CD14-positive monocyte (primary cell): ENCODE results near the gene FAM162B. TPM values are rescaled to one million over a fixed set of nuclear protein-coding genes. Genes with fewer than 3 reads are reported as not detected.

Experiments
- DNase-seq, 3 donors: peaks; one replicate each; pipeline ENCODE4 v3.0.0-alpha.2; 2011 to 2022
- H2AFZ ChIP-seq: 2 replicates; pipeline ENCODE4 v1.6.0; 2012; ENCODE audit warnings: mild to moderate bottlenecking, low read depth, low read length, inconsistent platforms; ENCODE audit not compliant: insufficient read depth, poor library complexity, severe bottlenecking
- H3K27ac ChIP-seq, 2 donors: 1 replicate in 1 of 2; 2 replicates in 1 of 2; pipeline ENCODE4 v1.5.1; 2012 to 2013; ENCODE audit warnings: low read length in 2 of 2, control low read depth in 1 of 2, inconsistent platforms in 1 of 2, low read depth in 1 of 2, mild to moderate bottlenecking in 1 of 2
- H3K27me3 ChIP-seq, 2 donors: one replicate each; pipeline versions ENCODE4 v1.6.0 to v1.6.1; 2011 to 2013; ENCODE audit warnings: low read length in 2 of 2; ENCODE audit not compliant: control insufficient read depth in 2 of 2, insufficient read depth in 2 of 2
- H3K36me3 ChIP-seq, 2 donors: replicated peaks in 1 of 2; 1 replicate in 1 of 2; 2 replicates in 1 of 2; pipeline versions ENCODE4 v1.5.1 to v1.6.1; 2012 to 2013; ENCODE audit warnings: low read length in 2 of 2, control low read depth in 1 of 2, inconsistent platforms in 1 of 2, mild to moderate bottlenecking in 1 of 2; ENCODE audit not compliant: insufficient read depth in 2 of 2, control insufficient read depth in 1 of 2
- H3K4me1 ChIP-seq, 2 donors: 1 replicate in 1 of 2; 2 replicates in 1 of 2; pipeline versions ENCODE4 v1.5.1 to v1.6.1; 2012 to 2013; ENCODE audit warnings: low read length in 2 of 2, control low read depth in 1 of 2, inconsistent platforms in 1 of 2, mild to moderate bottlenecking in 1 of 2, moderate library complexity in 1 of 2; ENCODE audit not compliant: insufficient read depth in 2 of 2, control insufficient read depth in 1 of 2
- H3K4me2 ChIP-seq: replicated peaks from 2 replicates; pipeline ENCODE3; 2012; ENCODE audit warnings: low read length, moderate library complexity, mild to moderate bottlenecking; ENCODE audit not compliant: poor library complexity, severe bottlenecking; ENCODE audit errors: extremely low read depth
- H3K4me3 ChIP-seq, 3 experiments: fragments of 200-600 bp in 1 of 3; sonication (generic) in 1 of 3; replicated peaks in 1 of 3; 1 replicate in 2 of 3; 2 replicates in 1 of 3; pipeline ENCODE4 v1.5.1; 2011 to 2013; ENCODE audit warnings: low read length in 3 of 3, mild to moderate bottlenecking in 3 of 3, control low read depth in 2 of 3, low read depth in 2 of 3, inconsistent platforms in 1 of 3, moderate library complexity in 1 of 3
- H3K79me2 ChIP-seq: 2 replicates; pipeline ENCODE4 v1.6.0; 2012; ENCODE audit warnings: mild to moderate bottlenecking, control low read depth, inconsistent platforms, low read length, moderate library complexity; ENCODE audit not compliant: insufficient read depth
- H3K9ac ChIP-seq: 2 replicates; pipeline ENCODE4 v1.6.0; 2017; ENCODE audit warnings: low read length, mild to moderate bottlenecking; ENCODE audit not compliant: insufficient read depth, poor library complexity, severe bottlenecking
- H3K9me3 ChIP-seq, 2 donors: replicated peaks in 1 of 2; 1 replicate in 1 of 2; 2 replicates in 1 of 2; pipeline versions ENCODE4 v1.5.1 to v1.6.1; 2012 to 2013; ENCODE audit warnings: low read length in 2 of 2, control low read depth in 1 of 2; ENCODE audit not compliant: control insufficient read depth in 1 of 2, insufficient read depth in 1 of 2
- H4K20me1 ChIP-seq: 2 replicates; pipeline ENCODE4 v1.6.0; 2012; ENCODE audit warnings: mild to moderate bottlenecking, low read length, control low read depth, moderate library complexity; ENCODE audit not compliant: insufficient read depth
- H3K27ac Mint-ChIP-seq, 7 donors: one replicate each; pipeline ENCODE4 v1.8.0; 2020; ENCODE audit warnings: mild to moderate bottlenecking in 7 of 7, mixed read lengths in 7 of 7, moderate library complexity in 6 of 7, inconsistent platforms in 2 of 7
- H3K27me3 Mint-ChIP-seq, 3 donors: one replicate each; pipeline ENCODE4 v1.8.0; 2021 to 2022; ENCODE audit warnings: low read depth in 3 of 3, mild to moderate bottlenecking in 3 of 3, mixed read lengths in 3 of 3, moderate library complexity in 3 of 3, inconsistent platforms in 1 of 3
- H3K36me3 Mint-ChIP-seq, 2 donors: one replicate each; pipeline ENCODE4 v1.8.0; 2020; ENCODE audit warnings: mixed read lengths in 2 of 2, inconsistent platforms in 1 of 2, mild to moderate bottlenecking in 1 of 2
- H3K4me1 Mint-ChIP-seq: one replicate; pipeline ENCODE4 v1.8.0; 2020; ENCODE audit warnings: mild to moderate bottlenecking, mixed read lengths
- H3K4me3 Mint-ChIP-seq, 2 donors: one replicate each; pipeline ENCODE4 v1.8.0; 2020; ENCODE audit warnings: mild to moderate bottlenecking in 2 of 2, mixed read lengths in 2 of 2, moderate library complexity in 1 of 2
- H3K9me3 Mint-ChIP-seq, 7 donors: one replicate each; pipeline ENCODE4 v1.8.0; 2020 to 2022; ENCODE audit warnings: mixed read lengths in 7 of 7, mild to moderate bottlenecking in 6 of 7, moderate library complexity in 6 of 7, inconsistent platforms in 2 of 7
- CTCF ChIP-seq: fragments of 200-600 bp; IDR thresholded peaks from one replicate; pipeline ENCODE4 v1.8.0; 2022; ENCODE audit warnings: antibody characterized with exemption, mild to moderate bottlenecking
- WGBS: methylation state at CpG from one replicate; pipeline ENCODE4 v1.1.5; 2013; ENCODE audit warnings: missing lambda C conversion rate; ENCODE audit not compliant: insufficient coverage; 5-methylcytosine and 5-hydroxymethylcytosine counted together
- intact Hi-C, 2 donors: fragments of 100-400 bp; cut with micrococcal nuclease; formaldehyde crosslinking; loops; one replicate each; pipeline versions ENCODE4 v1.15.0 to v1.15.1; 2023
- polyA plus RNA-seq, 3 donors: library from polyadenylated mRNA; depleted of rRNA in 1 of 3; unstranded in 2 of 3; stranded (reverse) in 1 of 3; fragments of 300-500 nt in 2 of 3; fragments of >200 nt in 1 of 3; fragmentation: Illumina TruSeq in 2 of 3; gene quantifications; 1 replicate in 2 of 3; 2 replicates in 1 of 3; pipeline ENCODE4 v1.2.3, GENCODE V29; 2012 to 2021

The FAM162B gene
- polyA plus RNA-seq, 3 donors = not detected

GRCh38 chr6:116767715-116768114 lies 2.2 kb upstream of the FAM162B start:
- no peak overlapping the region for H3K4me3 ChIP-seq
- H3K79me2 ChIP-seq = no peaks in the 10 kb centered on the region
- no peak overlapping the region for H3K27ac Mint-ChIP-seq
- H3K36me3 ChIP-seq = no peaks in the 10 kb centered on the region
- peaks cover 40 to 53% (median 52%) of the 10 kb centered on the region in 3 donors for H3K27me3 Mint-ChIP-seq
- no peak for DNase-seq
- no peak overlapping the region for H2AFZ ChIP-seq
- peaks cover 0 to 11% (median 7%) of the 10 kb centered on the region in 7 donors for H3K9me3 Mint-ChIP-seq
- peaks cover 0 to 7% of the 10 kb centered on the region in 2 donors for H3K36me3 Mint-ChIP-seq
- no peaks in the 10 kb centered on the region for H4K20me1 ChIP-seq
- H3K27me3 ChIP-seq = peaks cover 42 to 51% of the 10 kb centered on the region in 2 donors
- no peak for TF ChIP-seq CTCF
- no peak overlapping the region for H3K4me3 Mint-ChIP-seq
- peaks cover 0 to 27% of the 10 kb centered on the region in 2 donors for H3K9me3 ChIP-seq
- no CpG with 5 or more reads among the region's 2 CpGs for WGBS
- H3K27ac ChIP-seq = no peak overlapping the region
- intact Hi-C loops = no loop called here
- H3K4me1 ChIP-seq = peaks cover 6 to 8% of the 10 kb centered on the region in 2 donors
- H3K4me2 ChIP-seq = no peak overlapping the region
- H3K4me1 Mint-ChIP-seq = peaks cover 12% of the 10 kb centered on the region
- no peak overlapping the region for H3K9ac ChIP-seq

- H3K79me2 ChIP-seq = no peaks in the 10 kb centered on the region
- Mint-ChIP-seq H3K9me3 (peaks cover 0 to 11% (median 7%) of the 10 kb centered on the region in 7 donors), H3K27ac (peak overlapping the region in 1 of 7 donors; percentile 0), H3K27me3 (peaks cover 44 to 60% (median 55%) of the 10 kb centered on the region in 3 donors), H3K36me3 (peaks cover 0 to 7% of the 10 kb centered on the region in 2 donors), H3K4me1 (peaks cover 12% of the 10 kb centered on the region), H3K4me3 (peak overlapping the region in 1 of 2 donors; percentile 86)
- H3K27me3 ChIP-seq = peaks cover 46 to 62% of the 10 kb centered on the region in 2 donors
- H2AFZ ChIP-seq = no peak overlapping the region
- TF ChIP-seq CTCF = no peak
- no peaks in the 10 kb centered on the region for H4K20me1 ChIP-seq
- no peak for DNase-seq
- H3K27ac ChIP-seq = no peak overlapping the region
- H3K4me1 ChIP-seq = peaks cover 6 to 8% of the 10 kb centered on the region in 2 donors
- intact Hi-C loops = no loop called here
- H3K9ac ChIP-seq = no peak overlapping the region
- 67% methylated on average over 1 of the region's 5 CpGs for WGBS
- no peaks in the 10 kb centered on the region for H3K36me3 ChIP-seq
- H3K9me3 ChIP-seq = peaks cover 0 to 27% of the 10 kb centered on the region in 2 donors
- H3K4me3 ChIP-seq = no peak overlapping the region
- no peak overlapping the region for H3K4me2 ChIP-seq
Observed at GRCh38 chr6:116766506-116767176, 1.1 kb upstream of the FAM162B start.
